KOPT-K1 (cell line): Measurements from ENCODE around the gene SHISA6.

Source experiments
- H3K27ac ChIP-seq: fragments of 200-600 bp; sonication (generic); 2 replicates; pipeline ENCODE4 v1.5.1; 2016; ENCODE audit warnings: antibody characterized with exemption, mild to moderate bottlenecking, low read depth, low read length; ENCODE audit not compliant: poor library complexity, severe bottlenecking
- H3K36me3 ChIP-seq: fragments of 200-600 bp; sonication (generic); 2 replicates; pipeline ENCODE4 v1.5.1; 2017; ENCODE audit warnings: antibody characterized with exemption, mild to moderate bottlenecking, low read length, moderate library complexity; ENCODE audit not compliant: insufficient read depth
- H3K9me3 ChIP-seq: fragments of 200-600 bp; sonication (generic); 2 replicates; pipeline ENCODE4 v1.5.1; 2017; ENCODE audit warnings: antibody characterized with exemption, low read length, mild to moderate bottlenecking; ENCODE audit not compliant: insufficient read depth, poor library complexity, severe bottlenecking

SHISA6 gene

GRCh38 chr17:11514981-11515680 is 274.1 kb downstream of the SHISA6 start:
- H3K9me3 ChIP-seq = no peaks in the 10 kb centered on the region
- H3K27ac ChIP-seq = no peak overlapping the region
- no peaks in the 10 kb centered on the region for H3K36me3 ChIP-seq

GRCh38 chr17:11515901-11516300 is 274.9 kb downstream of the SHISA6 start:
- H3K9me3 ChIP-seq = no peaks in the 10 kb centered on the region
- H3K36me3 ChIP-seq = no peaks in the 10 kb centered on the region
- H3K27ac ChIP-seq = no peak overlapping the region

- Histone ChIP-seq H3K36me3 (no peaks in the 10 kb centered on the region), H3K27ac (no peak overlapping the region), H3K9me3 (no peaks in the 10 kb centered on the region)
Observed at GRCh38 chr17:11535231-11535630, 294.2 kb downstream of the SHISA6 start.

GRCh38 chr17:11538366-11538765 is 297.4 kb downstream of the SHISA6 start:
- H3K9me3 ChIP-seq = no peaks in the 10 kb centered on the region
- no peaks in the 10 kb centered on the region for H3K36me3 ChIP-seq
- H3K27ac ChIP-seq = no peak overlapping the region

GRCh38 chr17:11539637-11540036 is 298.6 kb downstream of the SHISA6 start:
- Histone ChIP-seq H3K9me3 (no peaks in the 10 kb centered on the region), H3K36me3 (no peaks in the 10 kb centered on the region), H3K27ac (no peak overlapping the region)

- Histone ChIP-seq H3K36me3 (no peaks in the 10 kb centered on the region), H3K9me3 (no peaks in the 10 kb centered on the region), H3K27ac (no peak overlapping the region)
Observed at GRCh38 chr17:11545002-11545401, 304.0 kb downstream of the SHISA6 start.

- Histone ChIP-seq H3K9me3 (no peaks in the 10 kb centered on the region), H3K36me3 (no peaks in the 10 kb centered on the region), H3K27ac (no peak overlapping the region)
Observed at GRCh38 chr17:11545696-11546095, 304.7 kb downstream of the SHISA6 start.

- no peaks in the 10 kb centered on the region for H3K9me3 ChIP-seq
- H3K36me3 ChIP-seq = no peaks in the 10 kb centered on the region
- no peak overlapping the region for H3K27ac ChIP-seq
Observed at GRCh38 chr17:11547853-11548252, 306.8 kb downstream of the SHISA6 start.

- no peaks in the 10 kb centered on the region for H3K36me3 ChIP-seq
- no peaks in the 10 kb centered on the region for H3K9me3 ChIP-seq
- no peak overlapping the region for H3K27ac ChIP-seq
Observed at GRCh38 chr17:11548398-11548797, 307.4 kb downstream of the SHISA6 start.

GRCh38 chr17:11550431-11550830 is 309.4 kb downstream of the SHISA6 start:
- no peak overlapping the region for H3K27ac ChIP-seq
- H3K36me3 ChIP-seq = no peaks in the 10 kb centered on the region
- H3K9me3 ChIP-seq = no peaks in the 10 kb centered on the region

GRCh38 chr17:11551442-11551841 is 310.4 kb downstream of the SHISA6 start:
- Histone ChIP-seq H3K36me3 (no peaks in the 10 kb centered on the region), H3K27ac (no peak overlapping the region), H3K9me3 (no peaks in the 10 kb centered on the region)

- Histone ChIP-seq H3K27ac (no peak overlapping the region), H3K9me3 (no peaks in the 10 kb centered on the region), H3K36me3 (no peaks in the 10 kb centered on the region)
Observed at GRCh38 chr17:11553135-11553534, 312.1 kb downstream of the SHISA6 start.

- Histone ChIP-seq H3K27ac (no peak overlapping the region), H3K36me3 (no peaks in the 10 kb centered on the region), H3K9me3 (no peaks in the 10 kb centered on the region)
Observed at GRCh38 chr17:11554042-11554441, 313.0 kb downstream of the SHISA6 start.

GRCh38 chr17:11554542-11554941 is 313.5 kb downstream of the SHISA6 start:
- Histone ChIP-seq H3K27ac (no peak overlapping the region), H3K36me3 (no peaks in the 10 kb centered on the region), H3K9me3 (no peaks in the 10 kb centered on the region)

GRCh38 chr17:11555530-11555929 is 314.5 kb downstream of the SHISA6 start:
- H3K36me3 ChIP-seq = no peaks in the 10 kb centered on the region
- H3K9me3 ChIP-seq = no peaks in the 10 kb centered on the region
- no peak overlapping the region for H3K27ac ChIP-seq

GRCh38 chr17:11557727-11558452 is 316.9 kb downstream of the SHISA6 start:
- Histone ChIP-seq H3K9me3 (no peaks in the 10 kb centered on the region), H3K27ac (no peak overlapping the region), H3K36me3 (no peaks in the 10 kb centered on the region)
